Right lobe of liver (tissue), 6 donors: ENCODE measurements around the gene ZDHHC7. TPM values are rescaled to one million over a fixed set of nuclear protein-coding genes. Genes with fewer than 3 reads are reported as not detected.
A peak's percentile ranks its signal among the peaks of the same experiment; 100 is the strongest.

Experiments used
- ATAC-seq, 4 donors: fragments of 200-7000 bp; cut with Tn5 transposase; one replicate each; pipeline ENCODE4 v1.9.1; 2020; ENCODE audit warnings: mild to moderate bottlenecking in 4 of 4, moderate library complexity in 4 of 4
- DNase-seq, 3 donors: peaks; one replicate each; pipeline ENCODE4 v3.0.0-alpha.2; 2020
- H3K27ac ChIP-seq, 3 donors: fragments of 200-600 bp; one replicate each; pipeline ENCODE4 v1.8.0; 2022
- H3K27me3 ChIP-seq, 2 donors: fragments of 200-600 bp; one replicate each; pipeline ENCODE4 v1.8.0; 2022
- H3K36me3 ChIP-seq, 4 donors: fragments of 200-600 bp; sonication (generic) in 1 of 4; one replicate each; pipeline versions ENCODE4 v1.5.1 to v1.8.0; 2017 to 2022; ENCODE audit warnings: control low read depth in 1 of 4
- H3K4me1 ChIP-seq, 4 donors: fragments of 200-600 bp; sonication (generic) in 1 of 4; one replicate each; pipeline versions ENCODE4 v1.5.1 to v1.8.0; 2017 to 2022; ENCODE audit warnings: control low read depth in 1 of 4
- H3K4me3 ChIP-seq, 3 donors: fragments of 200-600 bp; one replicate each; pipeline ENCODE4 v1.8.0; 2022
- H3K9me3 ChIP-seq, 4 donors: fragments of 200-600 bp; sonication (generic) in 1 of 4; one replicate each; pipeline versions ENCODE4 v1.5.1 to v1.8.0; 2017 to 2022; ENCODE audit warnings: control low read depth in 1 of 4
- CTCF ChIP-seq, 4 donors: fragments of 200-600 bp in 3 of 4; fragments of 450-650 bp in 1 of 4; IDR thresholded peaks; one replicate each; pipeline versions ENCODE4 v1.5.1 to v1.8.0; 2016 to 2022; ENCODE audit warnings: antibody characterized with exemption in 4 of 4, mild to moderate bottlenecking in 2 of 4
- POLR2A ChIP-seq: fragments of 450-650 bp; IDR thresholded peaks from one replicate; pipeline ENCODE4 v1.6.1; 2017; ENCODE audit warnings: antibody characterized with exemption, mild to moderate bottlenecking
- WGBS: methylation state at CpG from one replicate; pipeline ENCODE4 v1.1.6; 2018; ENCODE audit warnings: low coverage, low lambda C conversion rate; ENCODE audit not compliant: insufficient coverage; ENCODE audit errors: missing lambda C conversion rate; 5-methylcytosine and 5-hydroxymethylcytosine counted together
- intact Hi-C, 2 donors: fragments of 100-400 bp; cut with DNase I; formaldehyde crosslinking; loops; one replicate each; pipeline versions ENCODE4 v1.11.2 to v1.14.1; 2022
- total RNA-seq, 6 experiments: library from RNA; depleted of rRNA in 2 of 6; stranded (reverse); fragments of >200 nt in 2 of 6; fragmentation: NEBNext Ultra II Directional in 3 of 6; extraction: Animal tissue kit (Norgen Biotek cat#: 25700) in 3 of 6; gene quantifications; one replicate each; pipeline versions ENCODE4 v1.1.0 to v1.2.4, GENCODE V29; 2016 to 2023
- donor health status: DM: no; HTN: yes; CAD: no.
- donor health status: DM: no; HTN: no; CAD: no.
- donor health status: DM: no; HTN: no; CAD: no.
- donor health status: DM: no; HTN: yes; CAD: no.
- donor health status: DM: no; HTN: yes; CAD: no.

Gene ZDHHC7
- total RNA-seq, 6 experiments from 2014 or later = 10.7 to 27.5 (median 19.0) TPM

GRCh38 chr16:85047867-85048455, 36.6 kb upstream of the ZDHHC7 start:
- Histone ChIP-seq H3K27ac (no peak overlapping the region), H3K4me3 (no peak overlapping the region), H3K4me1 (no peaks in the 10 kb centered on the region), H3K27me3 (no peaks in the 10 kb centered on the region), H3K9me3 (no peaks in the 10 kb centered on the region), H3K36me3 (no peaks in the 10 kb centered on the region)
- TF ChIP-seq CTCF (IDR thresholded peaks at IDR 0.05) (no peak), POLR2A (no peak)
- DNase-seq = peak in 1 of 3 donors; percentile 20
- 83% methylated on average over 10 of the region's 11 CpGs for WGBS
- peak in 1 of 4 donors; percentile 26 for ATAC-seq
- intact Hi-C loops = no loop called here

DNA sequence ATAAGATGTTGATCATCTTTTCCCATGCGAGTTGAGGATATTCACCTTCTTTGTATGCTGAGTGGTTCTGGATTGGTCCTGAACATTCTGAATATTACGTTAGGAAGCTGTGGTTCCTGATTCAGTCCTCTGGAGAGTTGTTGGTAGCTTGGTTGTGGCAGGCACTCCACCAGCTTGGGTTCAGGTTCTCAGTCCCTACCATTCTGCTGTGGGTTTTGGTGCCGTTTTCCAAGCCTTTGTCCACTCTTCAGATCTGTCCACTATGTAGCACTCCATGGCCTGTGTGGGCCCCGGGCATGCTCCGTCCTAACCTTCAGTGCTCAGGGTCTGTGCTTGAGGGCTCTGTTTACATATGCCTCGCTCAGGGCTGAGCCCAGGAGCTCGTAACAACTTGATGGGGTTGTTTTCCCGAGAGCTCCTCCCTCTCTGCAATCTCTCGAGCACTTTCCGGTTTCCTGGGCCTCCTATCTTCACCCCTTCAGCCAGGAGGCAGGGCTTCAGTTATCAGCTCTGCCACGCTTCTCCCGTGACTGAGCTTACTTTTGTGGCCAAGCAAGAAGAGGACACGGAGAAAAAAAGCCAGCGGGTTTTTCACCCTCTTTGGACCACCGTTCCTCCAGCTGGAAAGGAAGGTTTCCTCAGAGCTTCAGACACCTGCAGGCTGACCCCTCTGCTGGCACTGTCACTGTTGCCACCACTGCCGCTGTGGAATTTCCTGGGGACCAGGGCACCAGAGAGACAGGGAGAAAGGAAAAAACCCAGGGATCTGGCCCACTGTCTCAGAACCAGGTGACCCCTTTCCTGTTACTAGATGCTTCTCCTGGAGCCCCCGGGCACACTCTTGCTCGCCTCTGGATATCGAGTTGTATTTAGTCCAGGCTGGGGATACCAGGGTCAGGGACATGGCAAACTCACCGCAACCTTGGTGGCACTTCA, 35.9 kb upstream of the ZDHHC7 start:
- Histone ChIP-seq H3K9me3 (no peaks in the 10 kb centered on the region), H3K4me1 (no peaks in the 10 kb centered on the region), H3K36me3 (no peaks in the 10 kb centered on the region), H3K27ac (no peak overlapping the region), H3K27me3 (no peaks in the 10 kb centered on the region), H3K4me3 (no peak overlapping the region)
- ATAC-seq (peak; percentile 41 to 64 (median 58)), DNase-seq (peak in 1 of 3 donors; percentile 37)
- TF ChIP-seq POLR2A = no peak
- no peak for TF ChIP-seq CTCF (IDR thresholded peaks at IDR 0.05)
- intact Hi-C loops = no loop called here
- 64% methylated on average over 18 of the region's 20 CpGs for WGBS

DNA sequence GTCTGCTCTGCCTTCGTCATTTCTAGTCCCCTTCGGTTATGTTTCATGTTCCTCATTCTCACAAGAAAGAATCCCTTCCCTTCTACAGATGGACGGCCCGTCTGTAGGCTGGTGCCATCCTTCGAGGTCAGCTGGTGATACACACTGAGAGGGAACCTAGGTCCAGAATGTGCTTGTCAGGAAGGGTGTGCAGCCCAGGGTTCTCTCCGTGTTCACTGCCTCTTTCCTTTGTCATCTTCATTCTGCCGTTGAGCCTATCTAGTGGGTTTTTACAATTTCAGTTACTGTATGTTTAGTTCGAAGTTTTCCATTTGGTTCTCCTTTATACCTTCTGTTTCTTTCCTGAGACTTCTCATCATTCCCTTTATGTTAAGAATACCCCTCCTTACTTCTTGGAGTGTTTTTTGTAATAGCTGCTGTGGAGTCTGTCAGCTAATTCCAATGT, 35.2 kb upstream of the ZDHHC7 start:
- no peak for DNase-seq
- no peaks in the 10 kb centered on the region for H3K36me3 ChIP-seq
- no peaks in the 10 kb centered on the region for H3K4me1 ChIP-seq
- no peaks in the 10 kb centered on the region for H3K27me3 ChIP-seq
- 73% methylated on average over 7 of the region's 8 CpGs for WGBS
- H3K27ac ChIP-seq = no peak overlapping the region
- no peak overlapping the region for H3K4me3 ChIP-seq
- no peaks in the 10 kb centered on the region for H3K9me3 ChIP-seq
- ATAC-seq = peak in 2 of 4 donors; percentile 38 to 42
- intact Hi-C loops = no loop called here
- no peak for TF ChIP-seq CTCF (IDR thresholded peaks at IDR 0.05)
- no peak for TF ChIP-seq POLR2A

- Histone ChIP-seq H3K9me3 (no peaks in the 10 kb centered on the region), H3K36me3 (no peaks in the 10 kb centered on the region), H3K4me3 (no peak overlapping the region), H3K27ac (no peak overlapping the region), H3K4me1 (no peaks in the 10 kb centered on the region), H3K27me3 (no peaks in the 10 kb centered on the region)
- intact Hi-C loops = no loop called here
- DNase-seq (no peak), ATAC-seq (no peak)
- WGBS = 98% methylated on average over 12 of the region's 23 CpGs
- no peak for TF ChIP-seq CTCF (IDR thresholded peaks at IDR 0.05)
- no peak for TF ChIP-seq POLR2A
Observed at GRCh38 chr16:85045641-85046471, 34.5 kb upstream of the ZDHHC7 start.
